ENCODE measurements around the gene ADNP2.

DNA sequence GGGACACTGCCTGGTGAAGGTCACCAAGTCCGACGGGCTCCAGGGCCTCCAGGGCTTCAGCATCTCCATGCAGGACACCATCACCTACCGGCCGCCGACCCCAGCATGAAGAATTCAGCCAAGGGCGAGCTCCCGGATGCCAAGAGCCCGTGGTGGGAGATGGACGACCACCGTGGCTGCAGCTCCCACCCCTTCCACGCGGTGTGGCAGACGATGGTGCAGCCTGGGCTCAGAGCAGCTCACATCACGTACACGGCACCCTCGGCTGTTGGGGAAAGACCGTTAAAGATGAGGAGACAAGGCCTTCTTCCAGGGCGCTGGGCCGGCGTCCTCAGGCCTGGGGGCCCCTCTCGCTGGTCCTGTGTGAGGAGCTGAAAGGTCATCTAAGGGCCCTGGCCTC is 31.2 kb upstream of the ADNP2 start:
- TF ChIP-seq CTCF (IDR thresholded peaks at IDR 0.05) (no peak), POLR2A (IDR thresholded peaks at IDR 0.05) (no peak)

Data from heart left ventricle (tissue), 13 donors.